ENCODE data around the gene LCE3E.

The LCE3E gene

DNA sequence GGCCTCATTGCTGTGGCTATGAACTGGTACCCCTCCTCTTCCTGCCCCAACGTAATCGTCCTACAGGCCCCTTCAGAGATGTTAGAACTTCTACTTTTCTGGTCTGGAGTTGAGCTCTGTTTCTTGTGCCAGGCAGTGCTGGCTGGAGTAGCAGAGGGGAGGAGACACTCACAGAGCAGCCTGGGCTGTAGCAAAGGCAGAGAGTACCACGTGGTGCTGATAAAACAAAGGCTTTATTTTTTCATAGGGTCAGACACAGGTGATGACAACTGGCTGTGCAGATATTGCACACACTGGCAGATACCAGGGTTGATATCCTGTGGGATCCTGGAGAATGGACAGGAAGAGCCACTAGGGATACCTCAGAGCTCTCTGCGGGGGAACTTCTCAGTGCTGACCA is 29.1 kb downstream of the LCE3E start:
- no peak overlapping the region for H3K4me3 ChIP-seq (ENCODE audit: low read depth, low read length)
- no peak for DNase-seq (ENCODE audit: low read depth)
- TF ChIP-seq, protein P1, sequence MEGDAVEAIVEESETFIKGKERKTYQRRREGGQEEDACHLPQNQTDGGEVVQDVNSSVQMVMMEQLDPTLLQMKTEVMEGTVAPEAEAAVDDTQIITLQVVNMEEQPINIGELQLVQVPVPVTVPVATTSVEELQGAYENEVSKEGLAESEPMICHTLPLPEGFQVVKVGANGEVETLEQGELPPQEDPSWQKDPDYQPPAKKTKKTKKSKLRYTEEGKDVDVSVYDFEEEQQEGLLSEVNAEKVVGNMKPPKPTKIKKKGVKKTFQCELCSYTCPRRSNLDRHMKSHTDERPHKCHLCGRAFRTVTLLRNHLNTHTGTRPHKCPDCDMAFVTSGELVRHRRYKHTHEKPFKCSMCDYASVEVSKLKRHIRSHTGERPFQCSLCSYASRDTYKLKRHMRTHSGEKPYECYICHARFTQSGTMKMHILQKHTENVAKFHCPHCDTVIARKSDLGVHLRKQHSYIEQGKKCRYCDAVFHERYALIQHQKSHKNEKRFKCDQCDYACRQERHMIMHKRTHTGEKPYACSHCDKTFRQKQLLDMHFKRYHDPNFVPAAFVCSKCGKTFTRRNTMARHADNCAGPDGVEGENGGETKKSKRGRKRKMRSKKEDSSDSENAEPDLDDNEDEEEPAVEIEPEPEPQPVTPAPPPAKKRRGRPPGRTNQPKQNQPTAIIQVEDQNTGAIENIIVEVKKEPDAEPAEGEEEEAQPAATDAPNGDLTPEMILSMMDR (conservative IDR thresholded peaks at IDR 0.05; ENCODE audit: low read depth, low read length), result no peak

GRCh38 chr1:152535774-152536173 is 30.8 kb downstream of the LCE3E start:
- DNase-seq (ENCODE audit: low read depth), result no peak
- TF ChIP-seq, protein P1 (conservative IDR thresholded peaks at IDR 0.05; ENCODE audit: low read depth, low read length), result no peak
- H3K4me3 ChIP-seq (ENCODE audit: low read depth, low read length), result no peak overlapping the region

DNA sequence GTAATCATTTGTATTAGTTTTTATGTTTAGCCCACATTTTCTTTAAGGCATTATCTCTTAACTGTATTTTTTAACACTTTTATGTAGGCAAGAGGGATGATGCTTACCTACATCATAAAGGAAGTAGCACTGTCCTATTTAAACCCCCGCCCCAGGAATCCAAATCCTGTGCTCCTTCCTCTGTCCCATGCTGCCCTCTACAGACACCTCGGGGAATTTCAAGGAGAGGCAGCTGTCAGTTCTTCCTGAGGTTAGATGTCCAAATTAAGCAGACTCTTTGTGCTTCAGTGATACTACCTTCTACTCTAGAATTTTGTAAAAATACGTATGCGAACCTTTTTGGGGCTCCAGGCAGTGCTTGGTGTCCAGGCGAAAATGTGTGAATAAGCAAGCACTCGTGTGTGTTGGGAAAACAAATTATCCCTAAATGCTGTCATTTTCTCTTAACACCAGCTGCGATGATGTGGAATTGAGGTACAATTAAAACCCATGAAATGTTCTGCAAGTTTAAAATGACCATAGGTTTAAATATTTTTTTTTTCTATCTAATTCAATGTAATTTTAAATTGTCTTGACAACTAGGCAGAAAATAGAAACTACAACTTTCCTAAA is 33.1 kb downstream of the LCE3E start:
- TF ChIP-seq, protein P1 (conservative IDR thresholded peaks at IDR 0.05; ENCODE audit: low read depth, low read length), result peak; percentile 37
- peak; percentile 4 for DNase-seq (ENCODE audit: low read depth)
- H3K4me3 ChIP-seq (ENCODE audit: low read depth, low read length), result no peak overlapping the region

DNA sequence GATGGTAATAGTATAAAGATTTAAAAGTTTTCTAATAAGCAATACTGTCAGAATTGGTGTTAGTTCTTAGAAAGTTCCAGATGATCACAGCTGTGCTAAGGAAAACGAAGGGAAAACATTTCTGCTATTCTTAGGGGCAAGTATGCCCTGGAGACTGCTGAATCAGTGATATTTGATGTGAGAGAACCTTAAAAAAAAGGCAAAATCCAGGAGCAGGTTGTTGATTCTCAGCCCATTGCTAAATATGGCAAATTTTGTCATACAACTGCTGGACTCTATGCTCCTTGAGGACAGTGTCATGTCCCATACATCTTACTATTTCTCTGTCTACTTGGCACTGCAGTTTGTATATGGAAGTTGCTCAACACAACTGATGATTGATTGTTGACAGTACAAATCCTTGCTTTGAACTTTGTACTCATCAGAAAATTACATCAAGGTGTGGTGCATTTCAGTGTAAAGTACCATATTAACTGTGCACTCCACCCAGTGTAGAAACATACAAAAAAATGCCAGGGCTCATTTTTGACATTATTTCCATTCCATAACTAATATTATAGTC is 41.4 kb downstream of the LCE3E start:
- DNase-seq (ENCODE audit: low read depth), result no peak
- H3K4me3 ChIP-seq (ENCODE audit: low read depth, low read length), result no peak overlapping the region
- TF ChIP-seq, protein P1 (conservative IDR thresholded peaks at IDR 0.05; ENCODE audit: low read depth, low read length), result no peak

GRCh38 chr1:152520561-152521090 is 46.0 kb downstream of the LCE3E start:
- no peak for DNase-seq (ENCODE audit: low read depth)
- H3K4me3 ChIP-seq (ENCODE audit: low read depth, low read length), result no peak overlapping the region
- TF ChIP-seq, protein P1 (conservative IDR thresholded peaks at IDR 0.05; ENCODE audit: low read depth, low read length), result no peak

DNA sequence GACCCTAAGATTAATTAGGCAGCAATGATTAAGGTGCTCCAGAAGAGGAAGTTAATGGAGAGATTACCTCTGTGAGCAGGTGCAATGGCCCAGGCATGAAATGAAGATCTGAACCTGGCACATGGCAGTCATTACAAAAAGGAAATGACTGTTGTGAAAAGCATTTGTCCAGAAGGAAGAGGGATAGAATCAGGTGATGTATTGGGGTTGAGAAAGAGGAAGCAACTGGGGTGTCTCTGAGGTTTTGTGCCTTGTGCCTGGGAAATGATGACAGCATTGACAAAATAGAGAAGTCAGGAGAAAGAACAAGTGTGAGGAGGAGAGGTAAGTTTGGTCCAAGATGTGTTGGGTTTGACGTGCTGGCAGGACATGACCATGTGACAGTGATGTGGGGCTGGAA is 46.7 kb downstream of the LCE3E start:
- no peak for DNase-seq (ENCODE audit: low read depth)
- TF ChIP-seq, protein P1 (conservative IDR thresholded peaks at IDR 0.05; ENCODE audit: low read depth, low read length), result no peak
- no peak overlapping the region for H3K4me3 ChIP-seq (ENCODE audit: low read depth, low read length)

Data from choroid plexus epithelial cell (primary cell).